Thymus (tissue), 11 donors: ENCODE measurements around the gene CACNA1F. TPM values are rescaled to one million over a fixed set of nuclear protein-coding genes. Genes with fewer than 3 reads are reported as not detected.

Source experiments
- DNase-seq, 9 donors: peaks; one replicate each; pipeline ENCODE4 v3.0.0-alpha.2; 2013; ENCODE audit warnings: low spot score in 9 of 9, low read depth in 6 of 9, missing footprints in 1 of 9
- H3K27ac ChIP-seq, 2 donors: one replicate each; pipeline ENCODE4 v1.5.1; 2013; ENCODE audit warnings: control low read depth in 1 of 2, low read depth in 1 of 2, low read length in 1 of 2, mild to moderate bottlenecking in 1 of 2, moderate library complexity in 1 of 2
- H3K27me3 ChIP-seq, 2 donors: one replicate each; pipeline ENCODE4 v1.5.1; 2013; ENCODE audit warnings: low read length in 1 of 2; ENCODE audit not compliant: control insufficient read depth in 2 of 2, insufficient read depth in 1 of 2
- H3K36me3 ChIP-seq, 2 donors: one replicate each; pipeline ENCODE4 v1.5.1; 2013; ENCODE audit warnings: low read length in 1 of 2, mild to moderate bottlenecking in 1 of 2, moderate library complexity in 1 of 2; ENCODE audit not compliant: control insufficient read depth in 2 of 2, insufficient read depth in 2 of 2
- H3K4me1 ChIP-seq, 2 donors: one replicate each; pipeline ENCODE4 v1.5.1; 2013; ENCODE audit warnings: low read length in 2 of 2; ENCODE audit not compliant: control insufficient read depth in 2 of 2, insufficient read depth in 2 of 2
- H3K4me3 ChIP-seq, 2 donors: one replicate each; pipeline ENCODE4 v1.5.1; 2013; ENCODE audit warnings: low read length in 2 of 2, control low read depth in 1 of 2, mild to moderate bottlenecking in 1 of 2
- H3K9me3 ChIP-seq, 2 donors: one replicate each; pipeline ENCODE4 v1.5.1; 2013; ENCODE audit warnings: low read length in 1 of 2, mild to moderate bottlenecking in 1 of 2; ENCODE audit not compliant: control insufficient read depth in 2 of 2, insufficient read depth in 1 of 2
- WGBS: extraction: QIAGEN DNeasy Blood & Tissue Kit; methylation state at CpG from one replicate; pipeline ENCODE4 v1.1.7; 2013; 5-methylcytosine and 5-hydroxymethylcytosine counted together
- polyA plus RNA-seq: library from polyadenylated mRNA; stranded (reverse); fragments of 200-250 nt; gene quantifications from one replicate; pipeline ENCODE4 v1.2.3, GENCODE V29; 2013
- total RNA-seq: library from RNA; stranded (reverse); fragments of 120-200 nt; gene quantifications from one replicate; pipeline ENCODE4 v1.2.4, GENCODE V29; 2013
- donor health status: healthy.

CACNA1F gene
- total and polyA plus RNA-seq, 2 donors = 0.61 to 1.8 TPM

DNA sequence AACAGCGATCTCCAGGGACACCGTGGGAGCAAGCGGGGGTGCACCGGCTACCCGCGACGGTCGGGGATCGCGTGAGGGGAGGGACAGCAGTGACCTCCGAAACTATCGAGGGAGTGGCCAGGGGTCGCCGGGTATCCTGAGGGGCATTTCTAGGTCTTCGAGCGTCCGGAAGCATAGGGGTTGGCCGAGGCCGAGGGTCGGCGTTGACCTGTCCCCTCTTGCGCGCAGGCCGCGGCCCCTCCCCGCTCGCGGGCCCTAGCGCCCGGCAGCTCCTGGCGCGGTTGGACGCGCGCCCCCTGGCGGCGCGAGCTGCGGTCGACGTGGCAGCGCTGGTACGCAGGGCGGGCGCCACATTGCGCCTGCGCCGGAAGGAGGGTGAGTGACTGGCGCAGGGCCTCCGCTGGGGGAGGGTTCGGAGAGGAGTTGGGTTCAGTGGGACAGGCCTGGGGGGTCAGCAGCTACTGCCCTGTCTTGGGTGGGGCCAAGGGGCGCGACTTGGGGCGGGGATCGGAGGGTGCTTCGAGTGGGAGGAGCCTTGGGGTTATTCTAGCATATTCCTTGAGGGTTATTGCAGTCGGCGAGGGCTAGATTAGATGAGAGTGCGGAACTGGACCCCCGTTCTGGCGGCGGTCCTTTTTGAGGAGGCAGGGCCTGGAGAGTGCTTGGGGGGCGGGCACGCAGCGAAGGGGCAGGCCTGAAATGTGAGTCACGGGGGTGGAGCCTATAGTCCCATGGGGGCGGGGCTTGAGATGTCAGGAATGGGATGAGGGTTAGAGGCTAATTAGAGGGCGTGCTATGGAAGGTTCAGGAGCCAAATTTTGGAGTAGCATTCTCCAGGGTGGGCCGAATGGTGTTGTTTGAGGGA is 69.4 kb downstream of the CACNA1F start:
- Histone ChIP-seq H3K36me3 (no peaks in the 10 kb centered on the region), H3K27ac (peak overlapping the region; percentile 84 to 86), H3K27me3 (no peaks in the 10 kb centered on the region), H3K9me3 (peaks cover 0 to 17% of the 10 kb centered on the region in 2 donors), H3K4me1 (peaks cover 7 to 31% of the 10 kb centered on the region in 2 donors), H3K4me3 (peak overlapping the region; percentile 44 to 47)
- peak in 6 of 9 donors; percentile 64 to 89 (median 76) for DNase-seq
- 4% methylated on average over 66 of the region's 69 CpGs for WGBS

GRCh38 chrX:49162620-49163019 is 70.5 kb downstream of the CACNA1F start, which contains the start of gene MAGIX:
Gene MAGIX (plus strand): TSS chrX:49162758. CDS start chrX:49162890, 132 bp downstream.
- peaks cover 6 to 26% of the 10 kb centered on the region in 2 donors for H3K4me1 ChIP-seq
- peak within 1 kb of the TSS; percentile 43 to 47 for H3K4me3 ChIP-seq
- H3K9me3 ChIP-seq = peaks cover 0 to 17% of the 10 kb centered on the region in 2 donors
- no peak within 1 kb of the TSS for H3K27ac ChIP-seq
- no peaks in the 10 kb centered on the region for H3K27me3 ChIP-seq
- H3K36me3 ChIP-seq = no peaks in the 10 kb centered on the region
- DNase-seq = no peak
- WGBS = 95% methylated on average over 28 of the region's 28 CpGs

DNA sequence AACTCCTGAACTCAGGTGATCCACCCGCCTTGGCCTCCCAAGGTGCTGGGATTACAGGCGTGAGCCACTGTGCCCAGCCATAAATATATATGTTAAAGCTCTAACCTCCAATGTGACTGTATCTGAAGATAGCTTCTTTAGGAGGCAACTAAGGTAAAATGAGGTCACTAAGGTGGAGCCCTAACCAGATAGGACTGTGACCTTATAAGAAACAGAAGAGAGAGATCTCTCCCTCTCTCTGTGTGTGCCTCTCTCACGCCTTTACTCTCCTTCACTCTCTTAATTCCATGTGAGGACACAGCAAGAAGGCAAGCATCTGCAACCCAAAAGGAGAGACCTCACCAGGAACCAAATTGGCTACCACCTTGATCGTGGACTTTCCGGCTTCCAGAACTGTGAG is 71.5 kb downstream of the CACNA1F start:
- no peak for DNase-seq
- no peak overlapping the region for H3K27ac ChIP-seq
- H3K27me3 ChIP-seq = no peaks in the 10 kb centered on the region
- H3K36me3 ChIP-seq = no peaks in the 10 kb centered on the region
- no peak overlapping the region for H3K4me3 ChIP-seq
- peaks cover 2 to 17% of the 10 kb centered on the region in 2 donors for H3K4me1 ChIP-seq
- 97% methylated on average over 5 of the region's 5 CpGs for WGBS
- peaks cover 0 to 17% of the 10 kb centered on the region in 2 donors for H3K9me3 ChIP-seq

GRCh38 chrX:49160908-49161307 is 72.2 kb downstream of the CACNA1F start:
- peaks cover 0 to 12% of the 10 kb centered on the region in 2 donors for H3K9me3 ChIP-seq
- H3K4me1 ChIP-seq = peaks cover 0 to 14% of the 10 kb centered on the region in 2 donors
- no peak overlapping the region for H3K27ac ChIP-seq
- 97% methylated on average over 2 of the region's 2 CpGs for WGBS
- H3K36me3 ChIP-seq = no peaks in the 10 kb centered on the region
- H3K27me3 ChIP-seq = no peaks in the 10 kb centered on the region
- H3K4me3 ChIP-seq = no peak overlapping the region
- no peak for DNase-seq

- Histone ChIP-seq H3K36me3 (no peaks in the 10 kb centered on the region), H3K27ac (no peak overlapping the region), H3K4me3 (no peak overlapping the region), H3K27me3 (no peaks in the 10 kb centered on the region), H3K4me1 (peaks cover 2 to 10% of the 10 kb centered on the region in 2 donors), H3K9me3 (no peaks in the 10 kb centered on the region)
- 96% methylated on average over 24 of the region's 25 CpGs for WGBS
- DNase-seq = no peak
These were observed 75.9 kb downstream of the CACNA1F start for GRCh38 chrX:49157194-49157593.

DNA sequence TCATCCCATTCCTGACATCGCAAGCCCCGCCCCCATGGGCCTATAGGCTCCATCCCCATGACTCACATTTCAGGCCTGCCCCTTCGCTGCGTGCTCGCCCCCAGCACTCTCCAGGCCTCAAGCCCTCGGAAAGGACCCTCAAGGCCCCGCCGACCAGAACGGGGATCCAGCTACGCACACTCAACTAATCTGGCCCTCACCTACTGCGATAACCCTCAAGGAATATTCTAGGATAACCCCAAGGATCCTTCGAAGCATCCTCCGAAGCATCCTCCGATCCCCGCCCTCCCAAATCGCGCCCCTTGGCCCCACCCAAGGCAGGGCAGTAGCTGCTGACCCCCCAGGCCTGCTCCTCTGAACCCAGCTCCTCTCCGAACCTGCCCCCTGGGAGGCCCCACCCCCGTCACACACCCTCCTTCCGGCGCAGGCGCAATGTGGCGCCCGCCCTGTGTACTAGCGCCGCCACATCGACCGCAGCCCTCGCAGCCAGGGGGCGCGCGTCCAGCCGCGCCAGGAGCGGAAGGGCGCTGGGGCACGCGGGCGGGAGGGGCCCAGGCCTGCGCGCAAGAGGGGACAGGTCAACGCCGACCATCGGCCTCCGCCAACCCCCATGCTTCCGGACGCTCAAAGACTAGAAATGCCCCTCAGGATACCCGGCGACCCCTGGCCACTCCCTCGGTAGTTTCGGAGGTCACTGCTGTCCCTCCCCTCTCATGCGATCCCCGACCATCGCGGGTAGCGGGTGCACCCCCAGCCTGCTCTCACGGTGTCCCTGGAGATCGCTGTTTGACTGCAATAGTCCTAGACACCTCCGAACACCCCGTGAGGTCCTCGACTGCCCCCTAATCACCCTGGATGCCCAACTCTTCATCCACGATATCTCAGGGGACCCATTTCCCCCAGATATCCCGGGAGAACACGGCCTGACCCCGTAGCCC is 77.0 kb downstream of the CACNA1F start:
- peak overlapping the region; percentile 85 to 90 for H3K27ac ChIP-seq

GRCh38 chrX:49155243-49155899 is 77.8 kb downstream of the CACNA1F start:
- peaks cover 2 to 10% of the 10 kb centered on the region in 2 donors for H3K4me1 ChIP-seq
- peak overlapping the region; percentile 58 to 70 for H3K4me3 ChIP-seq
- peak in 2 of 9 donors; percentile 29 to 56 for DNase-seq
- peak overlapping the region in 1 of 2 donors; percentile 90 for H3K27ac ChIP-seq
- H3K27me3 ChIP-seq = no peaks in the 10 kb centered on the region
- no peaks in the 10 kb centered on the region for H3K36me3 ChIP-seq
- 1% methylated on average over 18 of the region's 18 CpGs for WGBS
- no peaks in the 10 kb centered on the region for H3K9me3 ChIP-seq

More for the DNA sequence above, 77.0 kb downstream of the CACNA1F start:
- Histone ChIP-seq H3K4me1 (peaks cover 2 to 10% of the 10 kb centered on the region in 2 donors), H3K36me3 (no peaks in the 10 kb centered on the region), H3K9me3 (no peaks in the 10 kb centered on the region), H3K4me3 (peak overlapping the region; percentile 58 to 70), H3K27me3 (no peaks in the 10 kb centered on the region)
- DNase-seq = peak in 7 of 9 donors; percentile 30 to 87 (median 69)
- whole genome bisulfite sequencing = 2% methylated on average over 65 of the region's 65 CpGs
